ENCODE measurements around the gene ATRN.
"Not testable (repeated sequence)": the region's sequence is repeated elsewhere in the genome, so short reads cannot be mapped to it uniquely, and the experiment has no call there.

The ATRN gene

GRCh38 chr20:3521852-3522740 is 51.3 kb downstream of the ATRN start:
- no peak for DNase-seq

- DNase-seq = not testable (repeated sequence)
Observed at GRCh38 chr20:3524696-3525095, 53.9 kb downstream of the ATRN start.

DNA sequence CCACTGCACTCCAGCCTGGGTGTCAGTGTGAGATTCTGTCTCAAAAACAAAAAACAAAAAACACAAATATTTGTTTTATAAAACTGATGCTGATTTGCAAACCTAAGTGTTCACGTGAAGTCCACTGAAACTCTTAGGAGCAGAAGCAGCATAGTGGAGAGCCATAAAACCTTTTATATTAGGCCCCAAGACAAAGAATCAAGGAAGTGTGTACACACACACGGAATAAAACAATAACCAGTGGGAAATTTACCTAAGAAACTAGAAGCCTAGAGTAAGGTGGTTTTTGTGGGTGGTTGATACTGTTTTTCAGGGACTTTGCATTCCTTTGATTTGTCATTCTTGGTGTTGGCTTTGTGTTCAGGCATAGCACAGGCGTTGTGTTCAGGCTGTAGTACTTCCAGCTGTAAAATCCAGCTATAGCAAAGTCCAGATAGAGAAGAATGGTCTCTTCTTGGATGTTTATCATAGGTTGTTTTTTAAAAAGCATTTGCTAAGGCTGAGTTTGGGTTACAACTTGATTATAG is 61.3 kb downstream of the ATRN start:
- no peak for DNase-seq

GRCh38 chr20:3537733-3538132 is 66.9 kb downstream of the ATRN start:
- DNase-seq = not testable (repeated sequence)

- DNase-seq = no peak
Observed at GRCh38 chr20:3539311-3540107, 68.7 kb downstream of the ATRN start.

- no peak for DNase-seq
Observed at GRCh38 chr20:3541887-3542721, 71.3 kb downstream of the ATRN start.

- DNase-seq = no peak
Observed at GRCh38 chr20:3543901-3544507, 73.2 kb downstream of the ATRN start.

DNA sequence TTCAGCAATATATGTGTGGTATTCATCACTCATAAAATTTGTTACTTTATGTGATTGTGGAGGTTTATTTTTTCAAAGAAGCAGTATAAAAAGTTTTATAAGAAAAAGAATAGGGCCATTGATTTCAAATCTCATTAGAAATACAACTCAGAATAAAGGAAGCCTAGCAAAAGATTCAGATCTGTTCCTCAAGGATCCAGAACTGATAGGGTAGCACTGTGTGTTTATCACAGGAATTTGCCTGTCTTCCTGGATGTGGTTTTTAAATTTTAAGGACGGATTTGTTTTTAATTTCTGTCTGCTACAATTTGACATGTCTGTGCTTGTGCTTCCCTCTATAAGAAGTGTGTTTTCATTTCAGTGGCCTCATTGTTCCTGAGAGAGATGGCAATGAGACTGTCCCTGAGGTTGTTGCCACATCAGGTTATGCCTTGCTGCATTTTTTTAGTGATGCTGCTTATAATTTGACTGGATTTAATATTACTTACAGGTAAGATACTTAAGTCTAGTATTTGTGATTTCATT is 74.6 kb downstream of the ATRN start:
- no peak for DNase-seq

DNA sequence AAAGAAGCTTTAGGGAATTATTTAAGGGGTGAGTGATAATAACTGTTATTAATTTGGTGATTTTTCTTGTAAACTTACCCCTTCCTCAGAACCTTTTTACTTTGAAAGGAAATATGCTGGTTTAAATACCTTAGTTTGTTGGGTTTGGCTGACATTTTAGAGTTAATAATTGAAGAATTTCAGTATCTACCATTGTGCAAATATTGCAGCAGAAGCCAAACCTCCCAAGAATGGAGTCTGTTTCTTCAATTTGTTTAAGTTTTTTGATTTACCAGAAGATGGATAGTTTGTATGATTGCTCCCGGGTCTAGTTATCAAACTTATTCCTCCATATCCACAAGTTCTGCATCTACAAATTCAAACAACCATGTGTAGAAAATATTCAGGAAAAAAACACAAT is 77.1 kb downstream of the ATRN start:
- DNase-seq = no peak

- no peak for DNase-seq
Observed at GRCh38 chr20:3550837-3551236, 80.0 kb downstream of the ATRN start.

GRCh38 chr20:3551681-3552434 is 81.0 kb downstream of the ATRN start:
- no peak for DNase-seq

DNA sequence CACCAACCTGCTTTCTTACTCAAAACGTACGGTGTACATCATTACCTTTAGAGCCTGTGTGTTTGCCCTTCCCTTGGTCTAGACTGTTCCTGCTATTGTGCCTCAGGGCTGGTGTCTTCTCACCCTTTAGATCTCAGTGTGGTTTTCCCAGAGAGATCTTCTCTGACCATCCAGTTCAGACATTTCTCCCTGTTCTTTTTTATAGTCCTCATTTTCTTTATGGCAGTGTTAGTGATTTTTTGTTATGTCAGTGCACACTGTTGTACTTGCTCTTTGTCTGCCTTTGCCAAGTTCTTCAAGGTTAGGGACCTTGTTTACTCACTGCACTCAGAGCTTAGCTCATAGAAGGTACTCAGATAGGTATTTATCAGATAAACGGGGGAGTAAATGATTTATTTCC is 82.8 kb downstream of the ATRN start:
- no peak for DNase-seq

- DNase-seq = no peak
Observed at GRCh38 chr20:3557237-3557785, 86.5 kb downstream of the ATRN start.

GRCh38 chr20:3559231-3559630 is 88.4 kb downstream of the ATRN start:
- no peak for DNase-seq

DNA sequence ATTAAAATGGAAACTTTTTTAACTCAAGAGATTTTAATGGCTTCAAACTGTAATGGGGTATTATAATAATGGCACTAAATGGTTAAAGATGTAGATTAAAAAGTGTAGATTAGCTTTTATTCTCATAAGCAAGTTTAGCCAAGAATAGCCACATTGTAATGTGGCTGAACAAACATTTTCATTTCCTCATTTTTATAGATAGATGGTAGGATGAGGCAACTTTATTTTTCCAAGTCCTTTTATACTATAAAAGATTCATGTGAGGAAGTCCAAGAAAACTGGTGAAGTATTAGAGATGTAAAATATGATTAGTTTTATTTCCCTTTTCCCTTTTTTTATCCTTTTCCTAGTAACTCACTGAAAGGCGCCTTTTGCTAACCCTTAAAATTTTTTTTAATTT is 88.8 kb downstream of the ATRN start:
- no peak for DNase-seq

DNA sequence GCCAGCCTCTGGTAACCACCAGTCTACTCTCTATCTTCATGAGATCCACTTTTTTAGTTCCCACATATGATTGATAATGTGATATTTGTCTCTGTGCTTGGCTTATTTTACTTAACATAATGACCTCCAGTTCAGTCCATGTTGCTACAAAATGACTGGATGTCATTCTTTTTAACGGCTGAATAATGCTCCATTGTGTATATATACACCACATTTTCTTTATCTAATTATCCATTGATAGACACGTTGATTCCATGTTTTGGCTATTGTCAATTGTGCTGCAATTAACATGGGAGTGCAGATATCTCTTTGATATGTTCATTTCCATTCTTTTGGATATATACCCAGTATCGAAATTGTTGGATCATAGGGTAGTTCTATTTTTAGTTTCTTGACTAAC is 89.3 kb downstream of the ATRN start:
- DNase-seq = no peak

DNA sequence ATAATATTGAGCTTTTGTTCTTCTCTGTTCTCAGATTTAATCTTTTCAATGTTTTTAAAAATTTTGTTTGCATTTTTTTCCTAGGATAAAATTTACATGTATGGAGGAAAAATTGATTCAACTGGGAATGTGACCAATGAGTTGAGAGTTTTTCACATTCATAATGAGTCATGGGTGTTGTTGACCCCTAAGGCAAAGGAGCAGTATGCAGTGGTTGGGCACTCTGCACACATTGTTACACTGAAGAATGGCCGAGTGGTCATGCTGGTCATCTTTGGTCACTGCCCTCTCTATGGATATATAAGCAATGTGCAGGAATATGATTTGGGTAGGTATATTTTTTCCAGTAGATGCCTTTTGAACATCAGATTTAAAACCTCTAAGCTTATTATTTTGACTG is 89.8 kb downstream of the ATRN start:
- no peak for DNase-seq

GRCh38 chr20:3563133-3563532 is 92.3 kb downstream of the ATRN start:
- DNase-seq = no peak

DNA sequence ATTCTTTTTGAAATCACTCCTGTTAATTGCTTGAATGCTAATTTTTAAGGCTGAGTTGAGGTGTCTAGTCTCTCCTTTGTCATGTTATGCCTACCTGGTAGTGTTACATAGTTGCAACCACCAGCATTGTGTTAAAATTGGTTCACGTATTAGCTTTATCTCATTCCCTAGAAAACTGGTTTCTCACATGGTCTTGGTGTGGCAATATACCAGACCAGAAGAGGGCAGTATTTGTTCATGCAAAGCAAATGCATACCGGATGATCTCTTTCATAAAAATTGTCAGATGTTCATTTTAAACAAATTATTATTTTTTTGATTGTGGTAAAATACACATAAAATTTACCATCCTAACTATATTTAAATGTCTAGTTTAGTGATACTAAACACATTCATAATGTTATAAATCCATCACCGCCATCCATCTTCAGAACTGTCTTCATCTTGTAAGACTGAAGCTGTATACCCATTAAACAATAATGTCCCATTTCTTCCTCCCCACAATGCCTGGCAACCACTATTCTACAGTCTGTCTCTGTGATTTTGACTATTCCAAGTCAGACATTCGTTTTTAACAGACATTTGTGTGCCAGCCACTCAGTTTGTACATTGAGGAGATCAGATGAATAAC is 92.8 kb downstream of the ATRN start:
- no peak for DNase-seq

GRCh38 chr20:3565851-3566250 is 95.0 kb downstream of the ATRN start:
- DNase-seq = no peak

GRCh38 chr20:3572151-3572550 is 101.3 kb downstream of the ATRN start:
- DNase-seq = no peak
